Transverse colon (tissue), 4 donors: ENCODE measurements around the gene CYB5D1.

ENCODE experiments used
- POLR2AphosphoS5 ChIP-seq, 3 donors: sonication (generic); formaldehyde crosslinking; IDR thresholded peaks; one replicate each; pipeline ENCODE4 v1.6.1; 2016; ENCODE audit warnings: antibody characterized with exemption in 3 of 3
- TF ChIP-seq, protein P1 (sequence below), 5 experiments: fragments of 200-600 bp in 3 of 5; fragments of 450-650 bp in 2 of 5; sonication (generic) in 3 of 5; IDR thresholded peaks; 1 replicate in 2 of 5; 2 replicates in 3 of 5; pipeline ENCODE4 v1.5.1; 2016 to 2017; ENCODE audit warnings: antibody characterized with exemption in 5 of 5, inconsistent platforms in 3 of 5, mild to moderate bottlenecking in 2 of 5, moderate library complexity in 1 of 5

DNA sequence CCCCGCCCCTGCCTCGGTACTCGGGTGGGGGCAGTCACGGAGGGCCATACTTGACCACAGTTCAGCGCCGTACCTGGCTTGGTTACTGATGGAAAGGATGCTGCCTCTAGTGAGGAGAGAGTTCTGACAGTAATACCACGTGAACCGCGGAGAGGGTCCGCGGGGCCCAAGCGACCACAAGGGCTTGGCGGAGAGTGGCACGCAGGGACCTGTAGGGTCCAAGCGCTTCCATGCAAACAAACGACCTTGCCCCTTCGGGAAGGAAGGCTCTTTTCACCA lies 14.6 kb upstream of the CYB5D1 start:
- no peak for TF ChIP-seq POLR2AphosphoS5 (IDR thresholded peaks at IDR 0.05)
- TF ChIP-seq, protein P1, sequence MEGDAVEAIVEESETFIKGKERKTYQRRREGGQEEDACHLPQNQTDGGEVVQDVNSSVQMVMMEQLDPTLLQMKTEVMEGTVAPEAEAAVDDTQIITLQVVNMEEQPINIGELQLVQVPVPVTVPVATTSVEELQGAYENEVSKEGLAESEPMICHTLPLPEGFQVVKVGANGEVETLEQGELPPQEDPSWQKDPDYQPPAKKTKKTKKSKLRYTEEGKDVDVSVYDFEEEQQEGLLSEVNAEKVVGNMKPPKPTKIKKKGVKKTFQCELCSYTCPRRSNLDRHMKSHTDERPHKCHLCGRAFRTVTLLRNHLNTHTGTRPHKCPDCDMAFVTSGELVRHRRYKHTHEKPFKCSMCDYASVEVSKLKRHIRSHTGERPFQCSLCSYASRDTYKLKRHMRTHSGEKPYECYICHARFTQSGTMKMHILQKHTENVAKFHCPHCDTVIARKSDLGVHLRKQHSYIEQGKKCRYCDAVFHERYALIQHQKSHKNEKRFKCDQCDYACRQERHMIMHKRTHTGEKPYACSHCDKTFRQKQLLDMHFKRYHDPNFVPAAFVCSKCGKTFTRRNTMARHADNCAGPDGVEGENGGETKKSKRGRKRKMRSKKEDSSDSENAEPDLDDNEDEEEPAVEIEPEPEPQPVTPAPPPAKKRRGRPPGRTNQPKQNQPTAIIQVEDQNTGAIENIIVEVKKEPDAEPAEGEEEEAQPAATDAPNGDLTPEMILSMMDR (IDR thresholded peaks at IDR 0.05): no peak
